ENCODE measurements around the gene ARHGAP33.

ARHGAP33 gene

GRCh38 chr19:35741203-35741515 lies 34.2 kb upstream of the ARHGAP33 start:
- Histone ChIP-seq H3K4me3 (ENCODE audit: low read depth, low read length) (peak overlapping the region; percentile 86), H3K9ac (ENCODE audit: low read depth, low read length) (peak overlapping the region; percentile 47; the same call in 1 of the 2 replicates), H3K36me3 (ENCODE audit: control insufficient read depth, insufficient read depth, low read length) (peaks cover 31% of the 10 kb centered on the region), H3K9me3 (ENCODE audit: control insufficient read depth, insufficient read depth, low read length) (no peaks in the 10 kb centered on the region), H3K27me3 (ENCODE audit: control insufficient read depth, insufficient read depth, low read length) (no peaks in the 10 kb centered on the region), H3K4me1 (ENCODE audit: control insufficient read depth, insufficient read depth, low read length) (no peaks in the 10 kb centered on the region), H3K27ac (ENCODE audit: low read depth, low read length) (peak overlapping the region; percentile 96)

GRCh38 chr19:35742121-35742724 lies 33.1 kb upstream of the ARHGAP33 start, which contains the start of gene IGFLR1:
TSS of gene IGFLR1 (minus strand) at chr19:35742452. CDS start at chr19:35741180, 1,272 bp downstream.
- Histone ChIP-seq H3K27ac (ENCODE audit: low read depth, low read length) (peak within 1 kb of the TSS; percentile 96), H3K4me1 (ENCODE audit: control insufficient read depth, insufficient read depth, low read length) (no peaks in the 10 kb centered on the region), H3K36me3 (ENCODE audit: control insufficient read depth, insufficient read depth, low read length) (peaks cover 20% of the 10 kb centered on the region), H3K27me3 (ENCODE audit: control insufficient read depth, insufficient read depth, low read length) (no peaks in the 10 kb centered on the region), H3K4me3 (ENCODE audit: low read depth, low read length) (peak within 1 kb of the TSS; percentile 86; the same call in 1 of the 2 replicates), H3K9ac (ENCODE audit: low read depth, low read length) (no peak within 1 kb of the TSS), H3K9me3 (ENCODE audit: control insufficient read depth, insufficient read depth, low read length) (no peaks in the 10 kb centered on the region)

- Histone ChIP-seq H3K9ac (ENCODE audit: low read depth, low read length) (no peak overlapping the region), H3K4me1 (ENCODE audit: control insufficient read depth, insufficient read depth, low read length) (no peaks in the 10 kb centered on the region), H3K4me3 (ENCODE audit: low read depth, low read length) (peak overlapping the region; percentile 75), H3K27me3 (ENCODE audit: control insufficient read depth, insufficient read depth, low read length) (no peaks in the 10 kb centered on the region), H3K9me3 (ENCODE audit: control insufficient read depth, insufficient read depth, low read length) (no peaks in the 10 kb centered on the region), H3K36me3 (ENCODE audit: control insufficient read depth, insufficient read depth, low read length) (peaks cover 4% of the 10 kb centered on the region), H3K27ac (ENCODE audit: low read depth, low read length) (no peak overlapping the region)
These were observed 31.5 kb upstream of the ARHGAP33 start for GRCh38 chr19:35743640-35744429.

- Histone ChIP-seq H3K27me3 (ENCODE audit: control insufficient read depth, insufficient read depth, low read length) (no peaks in the 10 kb centered on the region), H3K27ac (ENCODE audit: low read depth, low read length) (peak overlapping the region; percentile 99), H3K9ac (ENCODE audit: low read depth, low read length) (peak overlapping the region; percentile 75), H3K4me3 (ENCODE audit: low read depth, low read length) (peak overlapping the region; percentile 75), H3K4me1 (ENCODE audit: control insufficient read depth, insufficient read depth, low read length) (no peaks in the 10 kb centered on the region), H3K9me3 (ENCODE audit: control insufficient read depth, insufficient read depth, low read length) (no peaks in the 10 kb centered on the region), H3K36me3 (ENCODE audit: control insufficient read depth, insufficient read depth, low read length) (no peaks in the 10 kb centered on the region; the same call in 1 of the 2 replicates)
These were observed 30.7 kb upstream of the ARHGAP33 start for GRCh38 chr19:35744430-35745327.

- no peaks in the 10 kb centered on the region for H3K9me3 ChIP-seq (ENCODE audit: control insufficient read depth, insufficient read depth, low read length)
- H3K4me1 ChIP-seq (ENCODE audit: control insufficient read depth, insufficient read depth, low read length): no peaks in the 10 kb centered on the region
- H3K9ac ChIP-seq (ENCODE audit: low read depth, low read length): peak within 1 kb of the TSS; percentile 75
- H3K36me3 ChIP-seq (ENCODE audit: control insufficient read depth, insufficient read depth, low read length): no peaks in the 10 kb centered on the region; the same call in 1 of the 2 replicates
- no peaks in the 10 kb centered on the region for H3K27me3 ChIP-seq (ENCODE audit: control insufficient read depth, insufficient read depth, low read length)
- peak within 1 kb of the TSS; percentile 75 for H3K4me3 ChIP-seq (ENCODE audit: low read depth, low read length)
- peak within 1 kb of the TSS; percentile 99 for H3K27ac ChIP-seq (ENCODE audit: low read depth, low read length)
These were observed 29.9 kb upstream of the ARHGAP33 start, which contains the start of the genes PSENEN and U2AF1L4 for GRCh38 chr19:35745328-35746086. TSS of gene PSENEN (plus strand) at chr19:35745651. CDS start at chr19:35745931, 280 bp downstream. TSS of gene U2AF1L4 (minus strand) at chr19:35745418. CDS start at chr19:35745391, 27 bp downstream.

- Histone ChIP-seq H3K9ac (ENCODE audit: low read depth, low read length) (no peak overlapping the region; the same call in 1 of the 2 replicates), H3K27ac (ENCODE audit: low read depth, low read length) (peak overlapping the region; percentile 99), H3K36me3 (ENCODE audit: control insufficient read depth, insufficient read depth, low read length) (no peaks in the 10 kb centered on the region; the same call in 1 of the 2 replicates), H3K4me3 (ENCODE audit: low read depth, low read length) (peak overlapping the region; percentile 75), H3K9me3 (ENCODE audit: control insufficient read depth, insufficient read depth, low read length) (no peaks in the 10 kb centered on the region), H3K4me1 (ENCODE audit: control insufficient read depth, insufficient read depth, low read length) (no peaks in the 10 kb centered on the region), H3K27me3 (ENCODE audit: control insufficient read depth, insufficient read depth, low read length) (no peaks in the 10 kb centered on the region)
These were observed 29.3 kb upstream of the ARHGAP33 start for GRCh38 chr19:35746087-35746462.

GRCh38 chr19:35746531-35746930 lies 28.8 kb upstream of the ARHGAP33 start:
- no peaks in the 10 kb centered on the region for H3K27me3 ChIP-seq (ENCODE audit: control insufficient read depth, insufficient read depth, low read length)
- no peaks in the 10 kb centered on the region for H3K4me1 ChIP-seq (ENCODE audit: control insufficient read depth, insufficient read depth, low read length)
- peak overlapping the region; percentile 75 for H3K4me3 ChIP-seq (ENCODE audit: low read depth, low read length)
- no peak overlapping the region for H3K9ac ChIP-seq (ENCODE audit: low read depth, low read length)
- H3K27ac ChIP-seq (ENCODE audit: low read depth, low read length): no peak overlapping the region
- no peaks in the 10 kb centered on the region; the same call in 1 of the 2 replicates for H3K36me3 ChIP-seq (ENCODE audit: control insufficient read depth, insufficient read depth, low read length)
- no peaks in the 10 kb centered on the region for H3K9me3 ChIP-seq (ENCODE audit: control insufficient read depth, insufficient read depth, low read length)

GRCh38 chr19:35748106-35749020 lies 27.0 kb upstream of the ARHGAP33 start, which contains the start of gene LIN37:
TSS of gene LIN37 (plus strand) at chr19:35748576. CDS start at chr19:35748725, 149 bp downstream.
- Histone ChIP-seq H3K4me1 (ENCODE audit: control insufficient read depth, insufficient read depth, low read length) (no peaks in the 10 kb centered on the region), H3K9me3 (ENCODE audit: control insufficient read depth, insufficient read depth, low read length) (no peaks in the 10 kb centered on the region), H3K27me3 (ENCODE audit: control insufficient read depth, insufficient read depth, low read length) (no peaks in the 10 kb centered on the region), H3K36me3 (ENCODE audit: control insufficient read depth, insufficient read depth, low read length) (peaks cover 8% of the 10 kb centered on the region; the same call in 1 of the 2 replicates), H3K9ac (ENCODE audit: low read depth, low read length) (peak within 1 kb of the TSS; percentile 52; the same call in 1 of the 2 replicates), H3K27ac (ENCODE audit: low read depth, low read length) (peak within 1 kb of the TSS; percentile 65), H3K4me3 (ENCODE audit: low read depth, low read length) (peak within 1 kb of the TSS; percentile 96)

- Histone ChIP-seq H3K4me1 (ENCODE audit: control insufficient read depth, insufficient read depth, low read length) (no peaks in the 10 kb centered on the region; the same call in 1 of the 2 replicates), H3K36me3 (ENCODE audit: control insufficient read depth, insufficient read depth, low read length) (peaks cover 8% of the 10 kb centered on the region; the same call in 1 of the 2 replicates), H3K9ac (ENCODE audit: low read depth, low read length) (no peak overlapping the region), H3K27me3 (ENCODE audit: control insufficient read depth, insufficient read depth, low read length) (peaks cover 2% of the 10 kb centered on the region; the same call in 1 of the 2 replicates), H3K27ac (ENCODE audit: low read depth, low read length) (no peak overlapping the region), H3K9me3 (ENCODE audit: control insufficient read depth, insufficient read depth, low read length) (no peaks in the 10 kb centered on the region), H3K4me3 (ENCODE audit: low read depth, low read length) (no peak overlapping the region)
These were observed 25.2 kb upstream of the ARHGAP33 start for GRCh38 chr19:35750167-35750566.

Data from HUES48 (cell line).